ENCODE data around the gene UNC5CL.

- TF ChIP-seq, protein P1, sequence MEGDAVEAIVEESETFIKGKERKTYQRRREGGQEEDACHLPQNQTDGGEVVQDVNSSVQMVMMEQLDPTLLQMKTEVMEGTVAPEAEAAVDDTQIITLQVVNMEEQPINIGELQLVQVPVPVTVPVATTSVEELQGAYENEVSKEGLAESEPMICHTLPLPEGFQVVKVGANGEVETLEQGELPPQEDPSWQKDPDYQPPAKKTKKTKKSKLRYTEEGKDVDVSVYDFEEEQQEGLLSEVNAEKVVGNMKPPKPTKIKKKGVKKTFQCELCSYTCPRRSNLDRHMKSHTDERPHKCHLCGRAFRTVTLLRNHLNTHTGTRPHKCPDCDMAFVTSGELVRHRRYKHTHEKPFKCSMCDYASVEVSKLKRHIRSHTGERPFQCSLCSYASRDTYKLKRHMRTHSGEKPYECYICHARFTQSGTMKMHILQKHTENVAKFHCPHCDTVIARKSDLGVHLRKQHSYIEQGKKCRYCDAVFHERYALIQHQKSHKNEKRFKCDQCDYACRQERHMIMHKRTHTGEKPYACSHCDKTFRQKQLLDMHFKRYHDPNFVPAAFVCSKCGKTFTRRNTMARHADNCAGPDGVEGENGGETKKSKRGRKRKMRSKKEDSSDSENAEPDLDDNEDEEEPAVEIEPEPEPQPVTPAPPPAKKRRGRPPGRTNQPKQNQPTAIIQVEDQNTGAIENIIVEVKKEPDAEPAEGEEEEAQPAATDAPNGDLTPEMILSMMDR (conservative IDR thresholded peaks at IDR 0.05 in 1 of 2, IDR thresholded peaks at IDR 0.05 in 1 of 2; ENCODE audit: low read depth in 1 of 2, low read length in 2 of 2): no peak
- TF ChIP-seq EZH2 (IDR thresholded peaks at IDR 0.05; ENCODE audit: low read length, missing control alignments): no peak
Measured at GRCh38 chr6:41022294-41022693, 16.7 kb downstream of the UNC5CL start.

Measured in fibroblast of lung (primary cell).